Measurements from ENCODE around the gene NT5C3B.

- TF ChIP-seq, protein P1, sequence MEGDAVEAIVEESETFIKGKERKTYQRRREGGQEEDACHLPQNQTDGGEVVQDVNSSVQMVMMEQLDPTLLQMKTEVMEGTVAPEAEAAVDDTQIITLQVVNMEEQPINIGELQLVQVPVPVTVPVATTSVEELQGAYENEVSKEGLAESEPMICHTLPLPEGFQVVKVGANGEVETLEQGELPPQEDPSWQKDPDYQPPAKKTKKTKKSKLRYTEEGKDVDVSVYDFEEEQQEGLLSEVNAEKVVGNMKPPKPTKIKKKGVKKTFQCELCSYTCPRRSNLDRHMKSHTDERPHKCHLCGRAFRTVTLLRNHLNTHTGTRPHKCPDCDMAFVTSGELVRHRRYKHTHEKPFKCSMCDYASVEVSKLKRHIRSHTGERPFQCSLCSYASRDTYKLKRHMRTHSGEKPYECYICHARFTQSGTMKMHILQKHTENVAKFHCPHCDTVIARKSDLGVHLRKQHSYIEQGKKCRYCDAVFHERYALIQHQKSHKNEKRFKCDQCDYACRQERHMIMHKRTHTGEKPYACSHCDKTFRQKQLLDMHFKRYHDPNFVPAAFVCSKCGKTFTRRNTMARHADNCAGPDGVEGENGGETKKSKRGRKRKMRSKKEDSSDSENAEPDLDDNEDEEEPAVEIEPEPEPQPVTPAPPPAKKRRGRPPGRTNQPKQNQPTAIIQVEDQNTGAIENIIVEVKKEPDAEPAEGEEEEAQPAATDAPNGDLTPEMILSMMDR (IDR thresholded peaks at IDR 0.05; ENCODE audit: low read length), result no peak
- TF ChIP-seq EZH2 (optimal IDR thresholded peaks at IDR 0.05; ENCODE audit: low read depth, low read length) (no peak), EZH2phosphoT487 (IDR thresholded peaks at IDR 0.05; ENCODE audit: low read length) (no peak)
These were observed 56.1 kb downstream of the NT5C3B start for GRCh38 chr17:41779954-41780353.
